ENCODE data around the gene AUTS2.

DNA sequence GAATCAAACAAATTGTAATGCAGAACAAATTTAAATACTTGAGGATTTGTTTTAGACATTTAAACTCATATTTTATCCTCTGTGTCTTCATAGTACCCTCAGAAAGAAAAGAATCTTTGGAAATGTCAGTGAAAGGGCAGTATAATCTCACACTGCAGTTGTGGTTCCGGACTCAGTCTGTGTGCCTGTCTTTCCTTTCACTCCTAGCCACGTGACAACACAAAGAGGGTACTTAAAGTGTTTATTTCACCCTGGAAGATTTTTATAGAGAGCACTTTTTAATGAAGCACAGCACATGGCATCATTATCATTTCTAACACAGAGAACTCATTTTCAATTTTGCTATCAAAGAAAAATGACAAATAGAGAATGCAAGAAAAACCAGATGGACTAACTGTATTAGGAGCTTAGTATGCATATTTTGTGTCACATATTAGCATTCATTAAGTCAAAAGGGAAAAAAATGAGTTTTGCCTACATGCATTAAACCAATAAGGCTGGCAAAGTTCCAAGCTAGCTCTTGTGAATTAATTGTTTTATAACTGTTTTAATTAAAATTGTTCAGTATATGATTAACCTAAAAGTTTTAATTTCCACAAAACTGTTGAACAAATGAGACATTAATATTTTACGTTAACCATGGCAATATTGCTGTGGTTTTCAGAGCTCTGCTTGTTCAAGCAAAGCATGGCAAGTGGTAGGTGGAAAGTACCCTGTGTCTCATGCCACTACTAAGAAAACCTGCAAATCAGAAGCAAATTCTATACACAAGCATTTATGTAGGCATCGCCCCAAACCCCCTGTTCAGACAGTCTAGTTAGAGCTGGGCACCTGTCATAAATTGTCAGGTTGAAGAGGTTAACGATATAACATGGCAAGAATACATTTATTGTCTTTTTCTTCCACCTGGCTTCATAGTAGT, 65.9 kb downstream of the AUTS2 start:
- TF ChIP-seq, protein P1, sequence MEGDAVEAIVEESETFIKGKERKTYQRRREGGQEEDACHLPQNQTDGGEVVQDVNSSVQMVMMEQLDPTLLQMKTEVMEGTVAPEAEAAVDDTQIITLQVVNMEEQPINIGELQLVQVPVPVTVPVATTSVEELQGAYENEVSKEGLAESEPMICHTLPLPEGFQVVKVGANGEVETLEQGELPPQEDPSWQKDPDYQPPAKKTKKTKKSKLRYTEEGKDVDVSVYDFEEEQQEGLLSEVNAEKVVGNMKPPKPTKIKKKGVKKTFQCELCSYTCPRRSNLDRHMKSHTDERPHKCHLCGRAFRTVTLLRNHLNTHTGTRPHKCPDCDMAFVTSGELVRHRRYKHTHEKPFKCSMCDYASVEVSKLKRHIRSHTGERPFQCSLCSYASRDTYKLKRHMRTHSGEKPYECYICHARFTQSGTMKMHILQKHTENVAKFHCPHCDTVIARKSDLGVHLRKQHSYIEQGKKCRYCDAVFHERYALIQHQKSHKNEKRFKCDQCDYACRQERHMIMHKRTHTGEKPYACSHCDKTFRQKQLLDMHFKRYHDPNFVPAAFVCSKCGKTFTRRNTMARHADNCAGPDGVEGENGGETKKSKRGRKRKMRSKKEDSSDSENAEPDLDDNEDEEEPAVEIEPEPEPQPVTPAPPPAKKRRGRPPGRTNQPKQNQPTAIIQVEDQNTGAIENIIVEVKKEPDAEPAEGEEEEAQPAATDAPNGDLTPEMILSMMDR (conservative IDR thresholded peaks at IDR 0.05 in 1 of 2, IDR thresholded peaks at IDR 0.05 in 1 of 2; ENCODE audit: low read depth in 1 of 2, low read length in 2 of 2) = no peak
- TF ChIP-seq EZH2 (IDR thresholded peaks at IDR 0.05; ENCODE audit: low read length, missing control alignments) = no peak
